K562 (cell line): ENCODE data around the gene PMIS2. TPM values are rescaled to one million over a fixed set of nuclear protein-coding genes. Genes with fewer than 3 reads are reported as not detected.
A peak's percentile ranks its signal among the peaks of the same experiment; 100 is the strongest.

Experiments used
- CEBPB ChIP-seq: fragments of 450-650 bp; IDR thresholded peaks from 2 replicates; pipeline ENCODE4 v1.6.1; 2016; ENCODE audit warnings: missing genetic modification characterization, missing compliant biosample characterization
- FOXK1 ChIP-seq: sonication (generic); formaldehyde crosslinking; IDR thresholded peaks from 2 replicates; pipeline ENCODE4 v1.8.0; 2022; ENCODE audit warnings: missing genetic modification reagents, mild to moderate bottlenecking, borderline replicate concordance
- FUS ChIP-seq: fragments of 200-400 bp; formaldehyde crosslinking; optimal IDR thresholded peaks from 2 replicates; pipeline ENCODE3; 2017; ENCODE audit warnings: low read depth, low read length
- HNRNPL ChIP-seq: fragments of 200-400 bp; formaldehyde crosslinking; IDR thresholded peaks from 2 replicates; pipeline ENCODE4 v1.6.1; 2017; ENCODE audit warnings: low read depth, mild to moderate bottlenecking, low read length
- KDM4B ChIP-seq, 2 experiments: fragments of 450-650 bp in 1 of 2; sonication (generic) in 1 of 2; IDR thresholded peaks; 2 replicates each; pipeline ENCODE4 v1.6.1; 2016 to 2017; ENCODE audit warnings: borderline replicate concordance in 2 of 2, antibody characterized with exemption in 1 of 2, low read depth in 1 of 2, mild to moderate bottlenecking in 1 of 2
- KLF1 ChIP-seq: fragments of 450-650 bp; IDR thresholded peaks from 2 replicates; pipeline ENCODE4 v1.6.1; 2016; ENCODE audit warnings: missing genetic modification characterization, missing compliant biosample characterization
- NFYB ChIP-seq: IDR thresholded peaks from 2 replicates; pipeline ENCODE4 v1.6.1; 2011; ENCODE audit warnings: mild to moderate bottlenecking, moderate library complexity; ENCODE audit not compliant: insufficient read length; ENCODE audit errors: extremely low read depth
- POLR3G ChIP-seq: IDR thresholded peaks from 2 replicates; pipeline ENCODE4 v1.6.1; 2011; ENCODE audit not compliant: insufficient read length, insufficient replicate concordance; ENCODE audit errors: extremely low read depth
- SPI1 ChIP-seq: IDR thresholded peaks from 2 replicates; pipeline ENCODE4 v1.6.1; 2011; ENCODE audit warnings: low read depth, low read length, control low read depth, borderline replicate concordance
- TAF15 ChIP-seq: fragments of 200-400 bp; formaldehyde crosslinking; IDR thresholded peaks from 2 replicates; pipeline ENCODE4 v1.6.1; 2017; ENCODE audit warnings: mild to moderate bottlenecking, low read depth, low read length, moderate library complexity
- ZC3H8 ChIP-seq: fragments of 450-650 bp; IDR thresholded peaks from 2 replicates; pipeline ENCODE4 v1.6.1; 2017
- ZNF76 ChIP-seq: fragments of 250-450 bp; sonication (Bioruptor Pico); IDR thresholded peaks from 2 replicates; pipeline ENCODE4 v1.4.0; 2020; ENCODE audit warnings: mild to moderate bottlenecking, moderate library complexity, borderline replicate concordance
- polyA plus RNA-seq, 8 experiments: library from polyadenylated mRNA; depleted of rRNA in 4 of 8; stranded (reverse) in 5 of 8; unstranded in 3 of 8; fragments of >200 nt; fragmentation: Nextera tagmentation in 2 of 8; fragmentation: Illumina TruSeq in 1 of 8; extraction: Ambion mirVana in 2 of 8; extraction: Trizol in 1 of 8; gene quantifications; 2 replicates each; pipeline versions ENCODE4 v1.2.1 to v1.2.3, GENCODE V29; 2011 to 2014; ENCODE audit warnings: inconsistent platforms in 1 of 8, missing spikeins in 1 of 8
- total RNA-seq, 7 experiments: library from RNA; depleted of rRNA in 6 of 7; stranded (reverse); fragments of >200 nt in 6 of 7; fragmentation: Illumina TruSeq in 2 of 7; extraction: Trizol in 2 of 7; gene quantifications; 2 replicates each; pipeline versions ENCODE4 v1.2.1 to v1.2.3, GENCODE V29; 2011 to 2021; ENCODE audit warnings: low replicate concordance in 1 of 7
- TF ChIP-seq, protein P1 (sequence below), 2 experiments: IDR thresholded peaks in 1 of 2; conservative IDR thresholded peaks in 1 of 2; 2 replicates each; pipeline ENCODE4 v1.6.1; 2016; ENCODE audit warnings: low read depth in 2 of 2, mild to moderate bottlenecking in 1 of 2, missing compliant biosample characterization in 1 of 2, missing genetic modification characterization in 1 of 2, moderate library complexity in 1 of 2
- TF ChIP-seq, protein P2 (sequence below): fragments of 450-650 bp; IDR thresholded peaks from 2 replicates; pipeline ENCODE4 v1.6.1; 2016; ENCODE audit warnings: borderline replicate concordance

Gene PMIS2
- total and polyA plus RNA-seq, 9 of the 15 experiments (the other 6 are each of a cell fraction or from before 2014, with no cell fraction given), result not detected

DNA sequence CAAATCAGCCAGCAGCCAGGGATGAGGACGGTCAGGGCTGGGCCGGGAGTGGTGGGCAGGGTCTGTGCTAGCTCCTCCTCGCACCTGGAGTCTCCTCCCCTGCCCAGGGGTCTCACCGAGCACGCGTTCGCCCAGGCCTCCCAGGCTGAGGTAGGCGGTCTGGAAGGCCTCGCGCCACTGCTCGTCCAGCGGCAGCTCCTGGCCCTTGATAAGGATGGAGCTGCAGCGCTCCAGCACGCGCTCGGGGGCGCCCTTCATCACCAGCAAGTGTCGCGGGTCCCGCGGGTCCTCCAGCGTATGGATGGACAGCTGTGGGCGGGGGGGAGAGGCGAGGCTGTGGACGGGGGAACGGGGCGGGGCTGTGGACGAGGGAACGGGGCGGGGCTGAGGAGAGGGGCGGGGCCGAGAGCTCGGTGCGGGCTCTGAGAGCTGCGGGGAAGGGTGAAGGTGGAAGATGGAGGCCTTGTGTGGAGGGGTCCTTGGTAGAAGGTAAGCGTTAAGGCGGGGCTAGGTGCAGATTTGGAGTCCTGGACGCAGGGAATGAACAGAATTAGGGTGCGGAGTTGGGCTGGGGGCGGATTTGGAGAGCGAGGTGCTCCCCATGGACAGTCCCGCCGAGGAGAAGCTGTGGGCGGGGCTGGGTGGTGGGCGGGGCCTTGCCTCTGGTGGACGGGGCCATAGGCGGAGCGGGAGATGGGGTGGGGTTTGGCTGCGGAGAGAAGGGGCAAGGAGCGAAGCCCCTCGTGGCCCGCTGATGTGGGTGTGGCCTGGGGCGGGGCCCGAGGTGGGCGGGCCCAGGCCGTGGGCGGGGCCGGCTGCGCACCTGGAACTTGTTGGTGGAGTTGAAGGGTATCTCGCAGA is 28.2 kb upstream of the PMIS2 start (continued):
- TF ChIP-seq, protein P1, sequence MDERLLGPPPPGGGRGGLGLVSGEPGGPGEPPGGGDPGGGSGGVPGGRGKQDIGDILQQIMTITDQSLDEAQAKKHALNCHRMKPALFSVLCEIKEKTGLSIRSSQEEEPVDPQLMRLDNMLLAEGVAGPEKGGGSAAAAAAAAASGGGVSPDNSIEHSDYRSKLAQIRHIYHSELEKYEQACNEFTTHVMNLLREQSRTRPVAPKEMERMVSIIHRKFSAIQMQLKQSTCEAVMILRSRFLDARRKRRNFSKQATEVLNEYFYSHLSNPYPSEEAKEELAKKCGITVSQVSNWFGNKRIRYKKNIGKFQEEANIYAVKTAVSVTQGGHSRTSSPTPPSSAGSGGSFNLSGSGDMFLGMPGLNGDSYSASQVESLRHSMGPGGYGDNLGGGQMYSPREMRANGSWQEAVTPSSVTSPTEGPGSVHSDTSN (CRISPR knock-in tag; IDR thresholded peaks at IDR 0.05; ENCODE audit: low read depth), result no peak
- TF ChIP-seq, protein P1 (tag; conservative IDR thresholded peaks at IDR 0.05; ENCODE audit: low read depth), result no peak
- TF ChIP-seq ZC3H8 (no peak), FOXK1 (no peak), HNRNPL (no peak), FUS (no peak), NFYB (no peak), ZNF76 (no peak), KLF1 (tag) (no peak), CEBPB (tag) (no peak), KDM4B (IDR thresholded peaks at IDR 0.05; ENCODE audit: borderline replicate concordance in 2 of 2, low read depth in 1 of 2) (no peak), SPI1 (no peak), POLR3G (no peak), TAF15 (no peak)
- TF ChIP-seq, protein P2, sequence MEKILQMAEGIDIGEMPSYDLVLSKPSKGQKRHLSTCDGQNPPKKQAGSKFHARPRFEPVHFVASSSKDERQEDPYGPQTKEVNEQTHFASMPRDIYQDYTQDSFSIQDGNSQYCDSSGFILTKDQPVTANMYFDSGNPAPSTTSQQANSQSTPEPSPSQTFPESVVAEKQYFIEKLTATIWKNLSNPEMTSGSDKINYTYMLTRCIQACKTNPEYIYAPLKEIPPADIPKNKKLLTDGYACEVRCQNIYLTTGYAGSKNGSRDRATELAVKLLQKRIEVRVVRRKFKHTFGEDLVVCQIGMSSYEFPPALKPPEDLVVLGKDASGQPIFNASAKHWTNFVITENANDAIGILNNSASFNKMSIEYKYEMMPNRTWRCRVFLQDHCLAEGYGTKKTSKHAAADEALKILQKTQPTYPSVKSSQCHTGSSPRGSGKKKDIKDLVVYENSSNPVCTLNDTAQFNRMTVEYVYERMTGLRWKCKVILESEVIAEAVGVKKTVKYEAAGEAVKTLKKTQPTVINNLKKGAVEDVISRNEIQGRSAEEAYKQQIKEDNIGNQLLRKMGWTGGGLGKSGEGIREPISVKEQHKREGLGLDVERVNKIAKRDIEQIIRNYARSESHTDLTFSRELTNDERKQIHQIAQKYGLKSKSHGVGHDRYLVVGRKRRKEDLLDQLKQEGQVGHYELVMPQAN, result peak; percentile 37; the same call in 1 of the 2 replicates
